Esophagus muscularis mucosa (tissue), 4 donors: Measurements from ENCODE around the gene THSD4. TPM values are rescaled to one million over a fixed set of nuclear protein-coding genes. Genes with fewer than 3 reads are reported as not detected.
"Not testable (repeated sequence)": the region's sequence is repeated elsewhere in the genome, so short reads cannot be mapped to it uniquely, and the experiment has no call there.

Experiments
- DNase-seq: peaks from one replicate; pipeline ENCODE4 v3.0.0-alpha.2; 2017; ENCODE audit errors: extremely low spot score
- H3K27ac ChIP-seq, 4 donors: fragments of 200-600 bp; sonication (generic); replicated peaks in 1 of 4; 1 replicate in 3 of 4; 2 replicates in 1 of 4; pipeline ENCODE4 v1.5.1; 2016 to 2019; ENCODE audit warnings: mild to moderate bottlenecking in 1 of 4
- H3K27me3 ChIP-seq, 4 donors: fragments of 200-600 bp; sonication (generic); one replicate each; pipeline versions ENCODE4 v1.5.1 to v1.6.0; 2016 to 2019
- H3K36me3 ChIP-seq, 4 donors: fragments of 200-600 bp; sonication (generic); one replicate each; pipeline ENCODE4 v1.5.1; 2016 to 2019
- H3K4me1 ChIP-seq, 4 donors: fragments of 200-600 bp; sonication (generic); one replicate each; pipeline ENCODE4 v1.5.1; 2016 to 2019
- H3K4me3 ChIP-seq, 4 donors: fragments of 200-600 bp; sonication (generic); 1 replicate in 2 of 4; 2 replicates in 2 of 4; pipeline ENCODE4 v1.5.1; 2016 to 2019; ENCODE audit warnings: mild to moderate bottlenecking in 4 of 4, moderate library complexity in 1 of 4
- H3K9me3 ChIP-seq, 4 donors: fragments of 200-600 bp; sonication (generic); 1 replicate in 3 of 4; 2 replicates in 1 of 4; pipeline ENCODE4 v1.5.1; 2016 to 2019
- CTCF ChIP-seq, 3 experiments: fragments of 200-600 bp in 2 of 3; fragments of 450-650 bp in 1 of 3; sonication (generic) in 2 of 3; IDR thresholded peaks; one replicate each; pipeline ENCODE4 v1.5.1; 2017 to 2019; ENCODE audit warnings: antibody characterized with exemption in 3 of 3, mild to moderate bottlenecking in 2 of 3, moderate library complexity in 1 of 3
- EP300 ChIP-seq: sonication (generic); formaldehyde crosslinking; IDR thresholded peaks from one replicate; pipeline ENCODE4 v1.6.1; 2017; ENCODE audit warnings: antibody characterized with exemption
- POLR2A ChIP-seq: fragments of 450-650 bp; IDR thresholded peaks from one replicate; pipeline ENCODE4 v1.6.1; 2017; ENCODE audit warnings: antibody characterized with exemption, moderate library complexity, mild to moderate bottlenecking, low read depth
- POLR2AphosphoS5 ChIP-seq, 2 donors: sonication (generic); formaldehyde crosslinking; IDR thresholded peaks; one replicate each; pipeline ENCODE4 v1.6.1; 2017; ENCODE audit warnings: antibody characterized with exemption in 2 of 2
- WGBS: methylation state at CpG from one replicate; pipeline ENCODE4 v1.1.5; 2018; 5-methylcytosine and 5-hydroxymethylcytosine counted together
- intact Hi-C: fragments of 100-400 bp; cut with DNase I; formaldehyde crosslinking; loops from one replicate; pipeline ENCODE4 v1.15.1; 2023
- total RNA-seq, 4 donors: library from RNA; depleted of rRNA; stranded (reverse); fragments of >200 nt; gene quantifications; one replicate each; pipeline versions ENCODE4 v1.1.0 to v1.2.1, GENCODE V29; 2016

The THSD4 gene
- total RNA-seq, 4 donors from 2014 or later, result 3.2 to 6.6 (median 5.6) TPM

- 91% methylated on average over 12 of the region's 14 CpGs for WGBS
- Histone ChIP-seq H3K4me1 (peaks cover 2 to 11% (median 8%) of the 10 kb centered on the region in 4 donors), H3K9me3 (no peaks in the 10 kb centered on the region), H3K27me3 (no peaks in the 10 kb centered on the region), H3K36me3 (no peaks in the 10 kb centered on the region), H3K4me3 (no peak overlapping the region), H3K27ac (no peak overlapping the region)
- intact Hi-C loops, result no loop called here
- no peak for TF ChIP-seq CTCF (IDR thresholded peaks at IDR 0.05)
- no peak for TF ChIP-seq POLR2AphosphoS5 (IDR thresholded peaks at IDR 0.05)
- TF ChIP-seq POLR2A, result no peak
- no peak for TF ChIP-seq EP300
- DNase-seq, result no peak
Measured at GRCh38 chr15:71125831-71126450, 10.7 kb downstream of the THSD4 start.

GRCh38 chr15:71127083-71127482, 11.8 kb downstream of the THSD4 start:
- intact Hi-C loops, result no loop called here
- Histone ChIP-seq H3K9me3 (no peaks in the 10 kb centered on the region), H3K27me3 (no peaks in the 10 kb centered on the region), H3K27ac (no peak overlapping the region), H3K4me3 (no peak overlapping the region), H3K4me1 (peaks cover 3 to 11% (median 8%) of the 10 kb centered on the region in 4 donors), H3K36me3 (no peaks in the 10 kb centered on the region)
- no peak for DNase-seq
- no peak for TF ChIP-seq CTCF (IDR thresholded peaks at IDR 0.05)
- TF ChIP-seq EP300, result no peak
- no peak for TF ChIP-seq POLR2AphosphoS5 (IDR thresholded peaks at IDR 0.05)
- TF ChIP-seq POLR2A, result no peak

DNA sequence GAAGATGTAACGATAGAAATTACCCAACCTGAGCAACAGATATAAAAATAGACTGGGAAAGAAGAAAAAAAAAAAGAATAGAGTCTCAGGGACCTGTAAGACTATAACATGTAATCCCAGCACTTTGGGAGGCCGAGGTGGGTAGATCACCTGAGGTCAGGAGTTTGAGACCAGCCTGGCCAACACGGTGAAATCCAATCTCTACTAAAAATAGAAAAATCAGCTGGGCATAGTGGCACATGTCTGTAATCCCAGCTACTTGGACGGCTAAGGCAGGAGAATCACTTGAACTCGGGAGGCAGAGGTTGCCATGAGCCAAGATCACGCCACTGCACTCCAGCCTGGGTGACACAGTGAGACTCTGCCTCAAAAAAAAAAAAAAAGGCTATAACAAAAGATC, 12.9 kb downstream of the THSD4 start:
- 95% methylated on average over 6 of the region's 6 CpGs for WGBS
- intact Hi-C loops, H3K36me3 ChIP-seq, H3K9me3 ChIP-seq, H3K27ac ChIP-seq, H3K4me3 ChIP-seq, H3K27me3 ChIP-seq, DNase-seq: not testable (repeated sequence)
- peaks cover 6 to 11% (median 9%) of the 10 kb centered on the region in 4 donors for H3K4me1 ChIP-seq

GRCh38 chr15:71128939-71129562, 13.8 kb downstream of the THSD4 start:
- WGBS, result 87% methylated on average over 6 of the region's 6 CpGs
- H3K27me3 ChIP-seq, result no peaks in the 10 kb centered on the region
- H3K4me3 ChIP-seq, result no peak overlapping the region
- no peak overlapping the region for H3K27ac ChIP-seq
- no peak for DNase-seq
- no peaks in the 10 kb centered on the region for H3K36me3 ChIP-seq
- no peaks in the 10 kb centered on the region for H3K9me3 ChIP-seq
- intact Hi-C loops, result no loop called here
- peaks cover 6 to 11% (median 9%) of the 10 kb centered on the region in 4 donors for H3K4me1 ChIP-seq
- TF ChIP-seq CTCF (IDR thresholded peaks at IDR 0.05) (no peak), EP300 (no peak), POLR2A (no peak), POLR2AphosphoS5 (IDR thresholded peaks at IDR 0.05) (no peak)

GRCh38 chr15:71129669-71130068, 14.4 kb downstream of the THSD4 start:
- TF ChIP-seq CTCF (IDR thresholded peaks at IDR 0.05) (no peak), EP300 (no peak), POLR2AphosphoS5 (IDR thresholded peaks at IDR 0.05) (no peak)
- DNase-seq, result no peak
- 94% methylated on average over 5 of the region's 6 CpGs for WGBS
- H3K27me3 ChIP-seq, result no peaks in the 10 kb centered on the region
- no peak overlapping the region for H3K4me3 ChIP-seq
- peaks cover 6 to 10% (median 9%) of the 10 kb centered on the region in 4 donors for H3K4me1 ChIP-seq
- no peak overlapping the region for H3K27ac ChIP-seq
- no peaks in the 10 kb centered on the region for H3K36me3 ChIP-seq
- intact Hi-C loops, result no loop called here
- H3K9me3 ChIP-seq, result no peaks in the 10 kb centered on the region
